Mesendoderm (in vitro differentiated cells): ENCODE results near the gene IL5.
A peak's percentile ranks its signal among the peaks of the same experiment; 100 is the strongest.
"Not testable (repeated sequence)": the region's sequence is repeated elsewhere in the genome, so short reads cannot be mapped to it uniquely, and the experiment has no call there.

Experiments
- DNase-seq: peaks from one replicate; pipeline ENCODE4 v3.0.0; 2013
- H2AK5ac ChIP-seq: 2 replicates; pipeline ENCODE4 v1.6.1; 2013; ENCODE audit warnings: low read length, inconsistent platforms
- H2BK120ac ChIP-seq: 2 replicates; pipeline ENCODE4 v1.6.1; 2013; ENCODE audit warnings: low read depth, mild to moderate bottlenecking, low read length, moderate library complexity, mixed read lengths
- H2BK15ac ChIP-seq: replicated peaks from 2 replicates; pipeline ENCODE4 v1.6.1; 2013; ENCODE audit warnings: low read depth, mild to moderate bottlenecking, moderate library complexity
- H2BK5ac ChIP-seq: 2 replicates; pipeline ENCODE4 v1.6.1; 2013; ENCODE audit warnings: low read length, inconsistent platforms
- H3K18ac ChIP-seq: 2 replicates; pipeline ENCODE4 v1.6.1; 2013; ENCODE audit warnings: mild to moderate bottlenecking, low read length, mixed read lengths
- H3K23ac ChIP-seq: one replicate; pipeline ENCODE4 v1.6.1; 2013; ENCODE audit warnings: low read length
- H3K27ac ChIP-seq: 2 replicates; pipeline ENCODE4 v1.5.1; 2013; ENCODE audit warnings: low read depth, mild to moderate bottlenecking, inconsistent platforms, low read length, moderate library complexity
- H3K27me3 ChIP-seq: 2 replicates; pipeline ENCODE4 v1.6.1; 2013; ENCODE audit warnings: low read length, control low read depth, mild to moderate bottlenecking, inconsistent platforms; ENCODE audit not compliant: insufficient read depth, poor library complexity
- H3K36me3 ChIP-seq: 2 replicates; pipeline ENCODE4 v1.6.1; 2013; ENCODE audit warnings: low read length, inconsistent platforms; ENCODE audit not compliant: control insufficient read depth, insufficient read depth
- H3K4ac ChIP-seq: one replicate; pipeline ENCODE4 v1.6.1; 2013; ENCODE audit warnings: low read depth, mild to moderate bottlenecking, low read length, moderate library complexity
- H3K4me1 ChIP-seq: 2 replicates; pipeline ENCODE4 v1.6.1; 2013; ENCODE audit warnings: low read depth, low read length, inconsistent platforms; ENCODE audit not compliant: control insufficient read depth
- H3K4me2 ChIP-seq: 2 replicates; pipeline ENCODE4 v1.6.1; 2013; ENCODE audit warnings: low read length
- H3K4me3 ChIP-seq: 2 replicates; pipeline ENCODE4 v1.5.1; 2013; ENCODE audit warnings: mild to moderate bottlenecking, low read length
- H3K56ac ChIP-seq: one replicate; pipeline ENCODE4 v1.6.1; 2013; ENCODE audit warnings: low read length
- H3K79me1 ChIP-seq: 2 replicates; pipeline ENCODE4 v1.6.1; 2013; ENCODE audit warnings: low read length, inconsistent platforms
- H3K79me2 ChIP-seq: 2 replicates; pipeline ENCODE4 v1.6.1; 2013; ENCODE audit warnings: mild to moderate bottlenecking, low read length; ENCODE audit not compliant: control insufficient read depth, insufficient read depth
- H3K9ac ChIP-seq: 2 replicates; pipeline ENCODE4 v1.6.1; 2013; ENCODE audit warnings: low read length, inconsistent platforms
- H4K5ac ChIP-seq: one replicate; pipeline ENCODE4 v1.6.1; 2013; ENCODE audit warnings: low read length
- H4K8ac ChIP-seq: one replicate; pipeline ENCODE4 v1.6.1; 2013; ENCODE audit warnings: low read depth, mild to moderate bottlenecking, control low read depth, low read length, moderate library complexity
- WGBS: extraction: QIAGEN DNeasy Blood & Tissue Kit; methylation state at CpG from one replicate; pipeline ENCODE4 v1.1.7; 2013; ENCODE audit warnings: low lambda C conversion rate, missing lambda C conversion rate; ENCODE audit not compliant: insufficient coverage; ENCODE audit errors: extremely low coverage; 5-methylcytosine and 5-hydroxymethylcytosine counted together

IL5 gene

DNA sequence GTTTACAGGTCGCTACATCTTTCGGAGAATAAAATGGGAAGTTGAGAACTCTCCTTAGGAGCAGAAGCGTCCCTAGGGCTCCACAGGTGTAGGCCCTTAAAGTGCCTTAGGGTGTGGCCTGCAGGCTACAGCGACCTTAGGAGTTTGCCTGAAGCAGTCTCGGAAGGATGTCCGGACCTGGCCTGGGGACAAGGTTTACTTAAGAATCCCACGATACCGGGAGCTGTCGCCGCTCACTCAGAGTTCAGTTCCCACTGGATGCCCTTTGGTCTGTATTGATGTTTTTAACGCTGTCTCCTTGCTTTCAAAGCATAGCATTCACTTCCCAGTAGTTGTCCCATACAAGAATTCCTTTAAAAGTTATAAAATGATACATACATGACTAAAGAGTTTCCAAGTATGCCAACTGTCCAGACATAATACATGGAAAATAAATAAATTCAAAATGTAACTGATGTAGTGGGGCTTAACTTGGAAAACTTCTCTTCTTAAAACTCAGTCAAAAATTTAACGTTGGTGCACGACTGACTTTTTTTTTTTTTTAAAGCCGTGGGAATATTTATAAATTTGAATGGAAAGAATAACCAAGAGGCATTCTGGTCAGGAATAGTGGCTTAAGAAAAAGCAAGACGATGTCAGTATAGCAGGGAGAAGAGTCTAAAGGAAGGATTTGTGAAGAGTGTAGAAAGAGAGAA, 14.3 kb upstream of the IL5 start:
- H3K27ac ChIP-seq = no peak overlapping the region

DNA sequence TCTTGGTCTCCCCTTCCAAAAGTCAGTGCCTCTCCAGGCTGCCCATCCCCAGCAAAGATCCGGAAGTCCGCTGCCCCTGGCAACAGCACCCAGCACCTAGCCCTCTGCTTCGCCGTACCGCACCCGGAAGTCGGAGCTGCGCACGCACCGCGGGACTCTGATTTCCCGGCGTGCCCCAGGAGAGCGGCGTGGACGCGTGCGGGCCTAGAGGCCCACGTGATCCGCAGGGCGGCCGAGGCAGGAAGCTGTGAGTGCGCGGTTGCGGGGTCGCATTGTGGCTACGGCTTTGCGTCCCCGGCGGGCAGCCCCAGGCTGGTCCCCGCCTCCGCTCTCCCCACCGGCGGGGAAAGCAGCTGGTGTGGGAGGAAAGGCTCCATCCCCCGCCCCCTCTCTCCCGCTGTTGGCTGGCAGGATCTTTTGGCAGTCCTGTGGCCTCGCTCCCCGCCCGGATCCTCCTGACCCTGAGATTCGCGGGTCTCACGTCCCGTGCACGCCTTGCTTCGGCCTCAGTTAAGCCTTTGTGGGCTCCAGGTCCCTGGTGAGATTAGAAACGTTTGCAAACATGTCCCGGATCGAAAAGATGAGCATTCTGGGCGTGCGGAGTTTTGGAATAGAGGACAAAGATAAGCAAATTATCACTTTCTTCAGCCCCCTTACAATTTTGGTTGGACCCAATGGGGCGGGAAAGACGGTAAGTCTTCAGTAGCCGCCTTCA, 13.6 kb upstream of the IL5 start, which contains the start of gene RAD50:
Gene RAD50 (plus strand): TSS at position 215 of the 715 bp plus-strand sequence. CDS start 348 bp downstream, at position 563.
- H3K79me2 ChIP-seq = no peaks in the 10 kb centered on the region
- H3K36me3 ChIP-seq = no peaks in the 10 kb centered on the region
- no peak within 1 kb of the TSS for H3K23ac ChIP-seq
- no CpG with 5 or more reads among the region's 53 CpGs for WGBS
- H2AK5ac ChIP-seq = no peak within 1 kb of the TSS
- peak; percentile 94 for DNase-seq
- no peak within 1 kb of the TSS for H2BK120ac ChIP-seq
- no peak within 1 kb of the TSS for H4K8ac ChIP-seq
- H4K5ac ChIP-seq = peak within 1 kb of the TSS; percentile 95
- H3K4ac ChIP-seq = peak within 1 kb of the TSS; percentile 74
- H2BK5ac ChIP-seq = peak within 1 kb of the TSS; percentile 29
- no peak within 1 kb of the TSS for H2BK15ac ChIP-seq
- H3K4me1 ChIP-seq = peaks cover 2% of the 10 kb centered on the region
- H3K4me3 ChIP-seq = peak within 1 kb of the TSS; percentile 58
- H3K79me1 ChIP-seq = peaks cover 1% of the 10 kb centered on the region
- H3K56ac ChIP-seq = peak within 1 kb of the TSS; percentile 97
- peak within 1 kb of the TSS; percentile 79 for H3K4me2 ChIP-seq
- no peaks in the 10 kb centered on the region for H3K27me3 ChIP-seq
- H3K18ac ChIP-seq = peak within 1 kb of the TSS; percentile 9
- H3K27ac ChIP-seq = peak within 1 kb of the TSS; percentile 29
- H3K9ac ChIP-seq = peak within 1 kb of the TSS; percentile 81

More for the DNA sequence above, 14.3 kb upstream of the IL5 start:
- no peak overlapping the region for H2BK15ac ChIP-seq
- H3K79me2 ChIP-seq = no peaks in the 10 kb centered on the region
- H4K8ac ChIP-seq = no peak overlapping the region
- peak overlapping the region; percentile 97 for H3K56ac ChIP-seq
- peak overlapping the region; percentile 81 for H3K9ac ChIP-seq
- H2BK120ac ChIP-seq = no peak overlapping the region
- H3K23ac ChIP-seq = no peak overlapping the region
- H3K27me3 ChIP-seq = no peaks in the 10 kb centered on the region
- peak overlapping the region; percentile 57 for H3K4me3 ChIP-seq
- no peak overlapping the region for H2BK5ac ChIP-seq
- no peak overlapping the region for H2AK5ac ChIP-seq
- no peaks in the 10 kb centered on the region for H3K36me3 ChIP-seq
- H3K18ac ChIP-seq = peak overlapping the region; percentile 9
- peaks cover 2% of the 10 kb centered on the region for H3K4me1 ChIP-seq
- peak overlapping the region; percentile 78 for H3K4me2 ChIP-seq
- DNase-seq = peak; percentile 78
- 100% methylated on average over 1 of the region's 15 CpGs for WGBS
- H3K4ac ChIP-seq = no peak overlapping the region
- H4K5ac ChIP-seq = no peak overlapping the region
- H3K79me1 ChIP-seq = peaks cover 1% of the 10 kb centered on the region

DNA sequence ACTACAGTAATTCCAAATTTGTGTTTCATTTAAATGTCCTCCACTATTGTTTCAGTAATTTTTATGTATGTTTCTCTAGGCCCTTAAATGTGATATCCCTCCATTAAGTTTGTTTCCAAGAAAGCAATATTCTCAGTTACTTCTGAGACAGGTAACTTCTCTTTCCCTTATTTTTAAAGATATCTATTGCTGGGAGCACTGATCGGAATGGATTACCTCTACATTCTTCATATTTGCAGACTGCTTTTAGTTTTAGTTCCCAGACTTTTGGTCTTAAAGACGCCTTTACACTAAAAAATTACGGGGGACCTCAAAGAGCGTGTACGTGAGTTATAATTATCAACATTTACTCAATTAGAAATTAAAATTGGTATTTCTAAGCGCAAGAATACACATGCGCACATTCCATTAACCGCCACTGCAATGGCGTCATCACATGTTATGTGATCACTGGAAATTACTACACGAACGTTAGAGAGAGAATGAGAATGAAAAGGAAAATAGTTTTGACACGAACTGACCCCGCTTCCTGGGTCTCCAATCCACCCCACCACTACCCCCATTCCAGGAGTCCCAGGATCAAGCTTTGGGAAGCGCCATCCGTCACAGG, 12.9 kb upstream of the IL5 start:
- peaks cover 2% of the 10 kb centered on the region for H3K4me1 ChIP-seq
- DNase-seq = no peak
- H3K9ac ChIP-seq = peak overlapping the region; percentile 81
- no peak overlapping the region for H2BK5ac ChIP-seq
- no CpG with 5 or more reads among the region's 15 CpGs for WGBS
- no peak overlapping the region for H3K18ac ChIP-seq
- no peak overlapping the region for H2BK15ac ChIP-seq
- peak overlapping the region; percentile 95 for H4K5ac ChIP-seq
- H3K23ac ChIP-seq = no peak overlapping the region
- peak overlapping the region; percentile 97 for H3K56ac ChIP-seq
- no peak overlapping the region for H2BK120ac ChIP-seq
- no peaks in the 10 kb centered on the region for H3K27me3 ChIP-seq
- no peak overlapping the region for H4K8ac ChIP-seq
- H3K4me2 ChIP-seq = peak overlapping the region; percentile 79
- peaks cover 1% of the 10 kb centered on the region for H3K79me1 ChIP-seq
- peak overlapping the region; percentile 58 for H3K4me3 ChIP-seq
- H3K4ac ChIP-seq = no peak overlapping the region
- no peak overlapping the region for H2AK5ac ChIP-seq
- no peaks in the 10 kb centered on the region for H3K36me3 ChIP-seq
- H3K27ac ChIP-seq = no peak overlapping the region
- no peaks in the 10 kb centered on the region for H3K79me2 ChIP-seq

DNA sequence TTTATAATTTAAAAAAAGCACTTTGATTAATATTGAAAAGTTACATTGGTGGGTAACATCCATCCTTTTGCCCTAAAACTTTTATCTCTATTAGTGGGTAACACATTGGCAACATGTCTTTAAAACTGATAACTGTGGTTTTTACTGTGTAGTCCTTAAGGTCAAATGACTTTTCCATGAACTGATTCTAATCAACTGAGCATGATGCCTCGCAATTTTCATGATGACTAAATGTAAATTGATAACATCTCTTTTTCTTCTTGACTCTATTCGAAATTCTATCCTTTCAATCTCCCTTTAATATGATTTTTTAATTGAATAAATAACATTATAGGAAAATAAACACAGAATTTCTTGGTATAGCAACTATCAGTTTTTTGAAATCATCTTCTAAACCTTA, 6.3 kb upstream of the IL5 start:
- no peak overlapping the region for H3K23ac ChIP-seq
- WGBS = 100% methylated on average over 1 of the region's 2 CpGs
- no peak overlapping the region for H3K9ac ChIP-seq
- no peak overlapping the region for H3K18ac ChIP-seq
- H3K79me1 ChIP-seq = no peaks in the 10 kb centered on the region
- H3K27ac ChIP-seq = no peak overlapping the region
- no peak overlapping the region for H3K56ac ChIP-seq
- H3K79me2 ChIP-seq = no peaks in the 10 kb centered on the region
- no peak overlapping the region for H4K5ac ChIP-seq
- no peaks in the 10 kb centered on the region for H3K27me3 ChIP-seq
- H2AK5ac ChIP-seq = no peak overlapping the region
- H2BK5ac ChIP-seq = no peak overlapping the region
- no peak overlapping the region for H3K4ac ChIP-seq
- no peak overlapping the region for H2BK15ac ChIP-seq
- H3K36me3 ChIP-seq = no peaks in the 10 kb centered on the region
- DNase-seq = no peak
- no peaks in the 10 kb centered on the region for H3K4me1 ChIP-seq
- H3K4me3 ChIP-seq = no peak overlapping the region
- H3K4me2 ChIP-seq = no peak overlapping the region
- H4K8ac ChIP-seq = no peak overlapping the region
- no peak overlapping the region for H2BK120ac ChIP-seq

DNA sequence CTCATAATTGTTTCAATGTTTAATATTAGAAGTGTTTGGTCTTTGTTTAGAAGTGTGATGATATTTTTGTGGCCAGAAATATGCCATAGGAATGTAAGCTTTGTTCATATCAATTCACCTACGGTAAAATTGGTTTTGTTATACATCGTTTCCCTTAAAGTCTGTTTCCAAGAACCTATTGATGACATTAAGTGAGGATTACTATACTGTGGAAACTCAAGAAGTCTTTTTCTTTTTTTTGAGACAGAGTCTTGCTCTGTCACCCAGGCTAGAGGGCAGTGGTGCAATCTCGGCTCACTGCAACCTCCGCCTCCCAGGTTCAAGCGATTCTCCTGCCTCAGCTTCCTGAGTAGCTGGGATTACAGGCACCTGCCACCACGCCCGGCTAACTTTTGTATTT, 5.5 kb upstream of the IL5 start:
- not testable (repeated sequence) for H3K4me2 ChIP-seq, H4K5ac ChIP-seq, H3K36me3 ChIP-seq, H3K4ac ChIP-seq, H3K56ac ChIP-seq, DNase-seq, H3K9ac ChIP-seq, H4K8ac ChIP-seq, H3K27ac ChIP-seq, H3K27me3 ChIP-seq, H3K79me2 ChIP-seq, H3K23ac ChIP-seq, H2BK120ac ChIP-seq, H3K18ac ChIP-seq, H2BK5ac ChIP-seq, H3K79me1 ChIP-seq, H2BK15ac ChIP-seq, H2AK5ac ChIP-seq, H3K4me3 ChIP-seq, H3K4me1 ChIP-seq
- WGBS = no CpG with 5 or more reads among the region's 7 CpGs
